A549 (cell line): ENCODE data around the gene MRPL12.

Source experiments
- BCL3 ChIP-seq: fragments of >200 bp; sonication (Bioruptor Twin); formaldehyde crosslinking; IDR thresholded peaks from 3 replicates; pipeline ENCODE4 v1.6.1; 2016
- GATA3 ChIP-seq: IDR thresholded peaks from 2 replicates; pipeline ENCODE4 v1.6.1; 2012; ENCODE audit warnings: borderline replicate concordance
- JUN ChIP-seq, 2 experiments: fragments of >200 bp; sonication (Bioruptor Twin); formaldehyde crosslinking; IDR thresholded peaks; 2 replicates in 1 of 2; 3 replicates in 1 of 2; pipeline ENCODE4 v1.6.1; 2016 to 2017
- JUNB ChIP-seq: fragments of >200 bp; sonication (Bioruptor Twin); formaldehyde crosslinking; IDR thresholded peaks from 2 replicates; pipeline ENCODE4 v1.6.1; 2016
- KDM5A ChIP-seq: fragments of 200-600 bp; sonication (generic); IDR thresholded peaks from 2 replicates; pipeline ENCODE4 v1.6.1; 2016; ENCODE audit warnings: antibody characterized with exemption, mild to moderate bottlenecking
- POLR2A ChIP-seq: IDR thresholded peaks from 2 replicates; pipeline ENCODE4 v1.6.1; 2012; ENCODE audit warnings: mild to moderate bottlenecking, low read length
- USF2 ChIP-seq: fragments of 450-650 bp; IDR thresholded peaks from 2 replicates; pipeline ENCODE4 v1.6.1; 2014; ENCODE audit warnings: antibody characterized with exemption
- ZFP36 ChIP-seq: fragments of 450-650 bp; IDR thresholded peaks from 2 replicates; pipeline ENCODE4 v1.6.1; 2014; ENCODE audit warnings: borderline replicate concordance; ENCODE audit not compliant: partially characterized antibody
- TF ChIP-seq, protein P1 (sequence below): fragments of >200 bp; sonication (Bioruptor Twin); formaldehyde crosslinking; IDR thresholded peaks from 3 replicates; pipeline ENCODE4 v1.5.1; 2016
- TF ChIP-seq, protein P2 (sequence below): IDR thresholded peaks from 2 replicates; pipeline ENCODE4 v1.6.1; 2012

- no peak for TF ChIP-seq POLR2A
- TF ChIP-seq BCL3, result no peak
- TF ChIP-seq, protein P1, sequence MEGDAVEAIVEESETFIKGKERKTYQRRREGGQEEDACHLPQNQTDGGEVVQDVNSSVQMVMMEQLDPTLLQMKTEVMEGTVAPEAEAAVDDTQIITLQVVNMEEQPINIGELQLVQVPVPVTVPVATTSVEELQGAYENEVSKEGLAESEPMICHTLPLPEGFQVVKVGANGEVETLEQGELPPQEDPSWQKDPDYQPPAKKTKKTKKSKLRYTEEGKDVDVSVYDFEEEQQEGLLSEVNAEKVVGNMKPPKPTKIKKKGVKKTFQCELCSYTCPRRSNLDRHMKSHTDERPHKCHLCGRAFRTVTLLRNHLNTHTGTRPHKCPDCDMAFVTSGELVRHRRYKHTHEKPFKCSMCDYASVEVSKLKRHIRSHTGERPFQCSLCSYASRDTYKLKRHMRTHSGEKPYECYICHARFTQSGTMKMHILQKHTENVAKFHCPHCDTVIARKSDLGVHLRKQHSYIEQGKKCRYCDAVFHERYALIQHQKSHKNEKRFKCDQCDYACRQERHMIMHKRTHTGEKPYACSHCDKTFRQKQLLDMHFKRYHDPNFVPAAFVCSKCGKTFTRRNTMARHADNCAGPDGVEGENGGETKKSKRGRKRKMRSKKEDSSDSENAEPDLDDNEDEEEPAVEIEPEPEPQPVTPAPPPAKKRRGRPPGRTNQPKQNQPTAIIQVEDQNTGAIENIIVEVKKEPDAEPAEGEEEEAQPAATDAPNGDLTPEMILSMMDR, result no peak
- TF ChIP-seq USF2, result no peak
- no peak for TF ChIP-seq ZFP36
- no peak for TF ChIP-seq GATA3
- TF ChIP-seq, protein P2, sequence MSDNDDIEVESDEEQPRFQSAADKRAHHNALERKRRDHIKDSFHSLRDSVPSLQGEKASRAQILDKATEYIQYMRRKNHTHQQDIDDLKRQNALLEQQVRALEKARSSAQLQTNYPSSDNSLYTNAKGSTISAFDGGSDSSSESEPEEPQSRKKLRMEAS, result no peak
- no peak for TF ChIP-seq KDM5A
- TF ChIP-seq JUN (IDR thresholded peaks at IDR 0.05), result no peak
- TF ChIP-seq JUNB, result no peak
Observed at GRCh38 chr17:81719410-81720266, 16.5 kb downstream of the MRPL12 start.
